Panc1 (cell line): ENCODE measurements around the gene EVI2A. TPM values are rescaled to one million over a fixed set of nuclear protein-coding genes. Genes with fewer than 3 reads are reported as not detected.

Experiments used
- ATAC-seq: fragments of 200-7000 bp; cut with Tn5 transposase; 2 replicates; pipeline ENCODE4 v1.9.1; 2020; ENCODE audit warnings: mild to moderate bottlenecking, moderate library complexity
- BruUV-seq: library from RNA; stranded (reverse); fragments of 400-500 nt; replicated peaks from 2 replicates; lab custom pipeline; 2021; lab: Mats Ljungman, UMichigan
- CTCF ChIA-PET: fragments of 300-600 bp; sonication (Branson Sonifier 250); formaldehyde crosslinking; loops from one replicate; lab custom pipeline; 2022; ENCODE audit warnings: antibody characterized with exemption; lab: Charles Lee
- POLR2A ChIA-PET: fragments of 300-600 bp; sonication (Branson Sonifier 250); formaldehyde crosslinking; loops from one replicate; lab custom pipeline; 2022; ENCODE audit warnings: antibody characterized with exemption; lab: Charles Lee
- DNase-seq: peaks from one replicate; pipeline ENCODE4 v3.0.0-alpha.2; 2010; ENCODE audit warnings: low read depth, low spot score
- H3K27ac ChIP-seq: 2 replicates; pipeline ENCODE4 v1.5.1; 2011; ENCODE audit warnings: mild to moderate bottlenecking, low read length, inconsistent platforms
- H3K27me3 ChIP-seq: fragments of 200-500 bp; sonication (Bioruptor generic); 2 replicates; pipeline ENCODE4 v1.6.0; 2014; ENCODE audit warnings: low read length, inconsistent platforms; ENCODE audit not compliant: control insufficient read depth, insufficient read depth
- H3K36me3 ChIP-seq: fragments of 200-500 bp; sonication (Bioruptor generic); 2 replicates; pipeline ENCODE4 v1.5.1; 2014; ENCODE audit warnings: inconsistent platforms, mild to moderate bottlenecking, low read length, moderate library complexity; ENCODE audit not compliant: control insufficient read depth, insufficient read depth
- H3K4me1 ChIP-seq: 2 replicates; pipeline ENCODE4 v1.5.1; 2011; ENCODE audit warnings: inconsistent platforms, mild to moderate bottlenecking, low read length, moderate library complexity; ENCODE audit not compliant: control insufficient read depth, insufficient read depth
- H3K4me3 ChIP-seq, 2 experiments: 2 replicates each; pipeline ENCODE4 v1.5.1; 2011 to 2012; ENCODE audit warnings: low read depth in 2 of 2, low read length in 2 of 2, mild to moderate bottlenecking in 2 of 2, inconsistent platforms in 1 of 2, moderate library complexity in 1 of 2
- H3K9me3 ChIP-seq: fragments of 200-500 bp; sonication (Bioruptor generic); 2 replicates; pipeline ENCODE4 v1.5.1; 2014; ENCODE audit warnings: low read depth, mild to moderate bottlenecking, inconsistent platforms, low read length, moderate library complexity; ENCODE audit not compliant: control insufficient read depth, insufficient read depth
- POLR2AphosphoS5 ChIP-seq: IDR thresholded peaks from 2 replicates; pipeline ENCODE4 v1.6.1; 2012; ENCODE audit warnings: mild to moderate bottlenecking, low read depth, low read length, moderate library complexity
- SIN3A ChIP-seq: IDR thresholded peaks from 2 replicates; pipeline ENCODE4 v1.6.1; 2012; ENCODE audit warnings: low read depth, mild to moderate bottlenecking, low read length, moderate library complexity, borderline replicate concordance; ENCODE audit not compliant: insufficient read depth
- TCF7L2 ChIP-seq: IDR thresholded peaks from 2 replicates; pipeline ENCODE4 v1.6.1; 2011; ENCODE audit warnings: mild to moderate bottlenecking, low read depth, low read length, inconsistent platforms
- in situ Hi-C: cut with HindIII; loops from 2 replicates; pipeline ENCODE4 v1.10.0; 2016; ENCODE audit warnings: low sequenced_read_pairs, low pct_unique_long_range_greater_than_20kb
- intact Hi-C: fragments of 100-400 bp; cut with micrococcal nuclease; formaldehyde crosslinking; loops from one replicate; pipeline ENCODE4 v1.10.0; 2022; ENCODE audit not compliant: unreplicated experiment
- total RNA-seq: library from RNA; stranded (reverse); gene quantifications from one replicate; pipeline ENCODE4 v1.2.1, GENCODE V29; 2021; ENCODE audit not compliant: unreplicated experiment
- TF ChIP-seq, protein P1 (sequence below): fragments of 450-650 bp; IDR thresholded peaks from 2 replicates; pipeline ENCODE4 v1.5.1; 2017; ENCODE audit warnings: mild to moderate bottlenecking
- TF ChIP-seq, protein P2 (sequence below), 2 experiments: IDR thresholded peaks; 2 replicates each; pipeline ENCODE4 v1.6.1; 2011 to 2012; ENCODE audit warnings: low read depth in 2 of 2, control low read depth in 1 of 2, low read length in 1 of 2, mild to moderate bottlenecking in 1 of 2, moderate library complexity in 1 of 2; ENCODE audit not compliant: insufficient read depth in 1 of 2

The EVI2A gene
- total RNA-seq, 1 experiment from 2014 or later = not detected

DNA sequence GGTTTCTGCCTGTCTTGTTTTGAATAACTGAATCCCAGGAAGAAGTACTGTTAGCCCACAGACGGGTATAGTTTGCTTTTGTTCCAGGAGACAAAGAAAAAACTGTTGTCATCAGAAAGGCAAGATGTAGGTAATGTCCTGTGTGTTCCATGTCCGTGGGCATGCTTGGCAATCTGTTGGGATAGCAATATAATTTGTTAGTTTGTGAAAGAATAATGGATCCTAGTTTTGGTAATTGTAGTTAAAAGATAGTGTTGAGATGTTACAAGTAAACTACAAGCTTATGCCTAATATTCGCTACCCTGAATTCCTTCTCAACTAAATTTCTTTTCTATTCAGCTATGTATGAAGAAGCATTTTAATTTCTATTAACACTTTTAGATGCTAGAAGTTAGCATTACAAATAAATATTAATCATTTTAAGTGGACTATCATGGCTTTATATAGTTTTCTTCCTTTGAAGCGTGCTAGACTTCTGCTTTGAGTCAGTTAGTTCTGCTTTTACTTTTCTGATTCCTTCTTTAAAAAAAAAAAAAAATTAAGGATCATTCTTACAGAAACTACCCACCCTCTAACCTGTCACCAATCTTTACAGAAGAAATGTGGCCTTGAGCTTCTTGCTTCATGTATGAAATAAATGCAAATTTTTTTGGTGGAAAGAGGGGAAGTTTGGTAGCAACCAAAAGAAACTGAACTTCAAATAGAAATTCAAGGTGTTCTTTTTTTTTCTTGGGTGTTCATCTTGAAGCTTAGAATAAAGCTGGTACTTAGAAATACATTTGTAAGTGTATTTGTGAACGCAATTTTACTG is 2.4 kb downstream of the EVI2A start:
- ChIA-PET POLR2A (interaction anchor here (0.6 to 0.7 kb wide), 2 partner anchors 86 to 300 kb away, joined by 3 to 4 read pairs; no protein-coding TSS in a partner anchor), CTCF (no interaction called here)
- Histone ChIP-seq H3K4me3 (no peak overlapping the region), H3K27ac (no peak overlapping the region), H3K9me3 (no peaks in the 10 kb centered on the region), H3K27me3 (no peaks in the 10 kb centered on the region), H3K4me1 (no peaks in the 10 kb centered on the region), H3K36me3 (no peaks in the 10 kb centered on the region)
- intact Hi-C loops (no loop called here), in situ Hi-C loops (no loop called here)
- TF ChIP-seq, protein P1, sequence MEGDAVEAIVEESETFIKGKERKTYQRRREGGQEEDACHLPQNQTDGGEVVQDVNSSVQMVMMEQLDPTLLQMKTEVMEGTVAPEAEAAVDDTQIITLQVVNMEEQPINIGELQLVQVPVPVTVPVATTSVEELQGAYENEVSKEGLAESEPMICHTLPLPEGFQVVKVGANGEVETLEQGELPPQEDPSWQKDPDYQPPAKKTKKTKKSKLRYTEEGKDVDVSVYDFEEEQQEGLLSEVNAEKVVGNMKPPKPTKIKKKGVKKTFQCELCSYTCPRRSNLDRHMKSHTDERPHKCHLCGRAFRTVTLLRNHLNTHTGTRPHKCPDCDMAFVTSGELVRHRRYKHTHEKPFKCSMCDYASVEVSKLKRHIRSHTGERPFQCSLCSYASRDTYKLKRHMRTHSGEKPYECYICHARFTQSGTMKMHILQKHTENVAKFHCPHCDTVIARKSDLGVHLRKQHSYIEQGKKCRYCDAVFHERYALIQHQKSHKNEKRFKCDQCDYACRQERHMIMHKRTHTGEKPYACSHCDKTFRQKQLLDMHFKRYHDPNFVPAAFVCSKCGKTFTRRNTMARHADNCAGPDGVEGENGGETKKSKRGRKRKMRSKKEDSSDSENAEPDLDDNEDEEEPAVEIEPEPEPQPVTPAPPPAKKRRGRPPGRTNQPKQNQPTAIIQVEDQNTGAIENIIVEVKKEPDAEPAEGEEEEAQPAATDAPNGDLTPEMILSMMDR = no peak
- TF ChIP-seq SIN3A = no peak
- TF ChIP-seq TCF7L2 = no peak
- TF ChIP-seq, protein P2, sequence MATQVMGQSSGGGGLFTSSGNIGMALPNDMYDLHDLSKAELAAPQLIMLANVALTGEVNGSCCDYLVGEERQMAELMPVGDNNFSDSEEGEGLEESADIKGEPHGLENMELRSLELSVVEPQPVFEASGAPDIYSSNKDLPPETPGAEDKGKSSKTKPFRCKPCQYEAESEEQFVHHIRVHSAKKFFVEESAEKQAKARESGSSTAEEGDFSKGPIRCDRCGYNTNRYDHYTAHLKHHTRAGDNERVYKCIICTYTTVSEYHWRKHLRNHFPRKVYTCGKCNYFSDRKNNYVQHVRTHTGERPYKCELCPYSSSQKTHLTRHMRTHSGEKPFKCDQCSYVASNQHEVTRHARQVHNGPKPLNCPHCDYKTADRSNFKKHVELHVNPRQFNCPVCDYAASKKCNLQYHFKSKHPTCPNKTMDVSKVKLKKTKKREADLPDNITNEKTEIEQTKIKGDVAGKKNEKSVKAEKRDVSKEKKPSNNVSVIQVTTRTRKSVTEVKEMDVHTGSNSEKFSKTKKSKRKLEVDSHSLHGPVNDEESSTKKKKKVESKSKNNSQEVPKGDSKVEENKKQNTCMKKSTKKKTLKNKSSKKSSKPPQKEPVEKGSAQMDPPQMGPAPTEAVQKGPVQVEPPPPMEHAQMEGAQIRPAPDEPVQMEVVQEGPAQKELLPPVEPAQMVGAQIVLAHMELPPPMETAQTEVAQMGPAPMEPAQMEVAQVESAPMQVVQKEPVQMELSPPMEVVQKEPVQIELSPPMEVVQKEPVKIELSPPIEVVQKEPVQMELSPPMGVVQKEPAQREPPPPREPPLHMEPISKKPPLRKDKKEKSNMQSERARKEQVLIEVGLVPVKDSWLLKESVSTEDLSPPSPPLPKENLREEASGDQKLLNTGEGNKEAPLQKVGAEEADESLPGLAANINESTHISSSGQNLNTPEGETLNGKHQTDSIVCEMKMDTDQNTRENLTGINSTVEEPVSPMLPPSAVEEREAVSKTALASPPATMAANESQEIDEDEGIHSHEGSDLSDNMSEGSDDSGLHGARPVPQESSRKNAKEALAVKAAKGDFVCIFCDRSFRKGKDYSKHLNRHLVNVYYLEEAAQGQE (IDR thresholded peaks at IDR 0.05; ENCODE audit: insufficient read depth in 1 of 2, low read depth in 2 of 2, low read length in 1 of 2) = no peak
- TF ChIP-seq POLR2AphosphoS5 = no peak
- DNase-seq (no peak), ATAC-seq (no peak)
- no TSS peak for BruUV-seq

DNA sequence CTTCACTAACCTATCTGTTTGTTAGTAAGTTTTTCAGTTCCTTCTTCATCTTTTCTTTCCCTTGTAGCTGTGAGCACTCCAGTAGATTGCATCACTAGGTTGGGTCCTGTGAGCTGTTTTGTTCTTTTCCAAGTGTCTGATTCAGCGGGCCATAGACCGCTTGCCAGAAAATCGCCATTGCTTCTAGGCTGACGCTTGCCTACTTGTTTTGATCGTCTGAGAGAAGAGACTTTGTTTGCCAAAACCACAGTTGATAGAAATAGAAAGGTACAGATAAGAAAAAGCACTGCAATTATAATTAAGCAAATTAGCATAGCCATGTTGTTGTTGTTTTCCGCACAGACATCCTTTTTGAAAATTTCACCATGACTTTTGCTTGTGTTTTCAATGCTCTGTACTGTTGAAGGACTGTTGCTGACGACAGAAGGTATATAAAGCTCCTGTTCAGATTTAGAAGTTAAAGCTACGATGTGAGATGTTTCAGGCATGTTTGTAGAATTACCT is 3.1 kb downstream of the EVI2A start:
- H3K27me3 ChIP-seq = no peaks in the 10 kb centered on the region
- in situ Hi-C loops = no loop called here
- ChIA-PET POLR2A (no interaction called here), CTCF (no interaction called here)
- H3K4me3 ChIP-seq = no peak overlapping the region
- no peak overlapping the region for H3K27ac ChIP-seq
- ATAC-seq (no peak), DNase-seq (no peak)
- H3K36me3 ChIP-seq = no peaks in the 10 kb centered on the region
- intact Hi-C loops = no loop called here
- H3K9me3 ChIP-seq = no peaks in the 10 kb centered on the region
- TF ChIP-seq, protein P2 (IDR thresholded peaks at IDR 0.05; ENCODE audit: insufficient read depth in 1 of 2, low read depth in 2 of 2, low read length in 1 of 2) = no peak
- TF ChIP-seq SIN3A (no peak), TCF7L2 (no peak), POLR2AphosphoS5 (no peak)
- TF ChIP-seq, protein P1 = no peak
- no TSS peak for BruUV-seq
- 0 out of 2 replicates have a peak, but pooled peaks cover 4% of the 10 kb centered on the region for H3K4me1 ChIP-seq
